SJSA1 (cell line): ENCODE results near the gene ALKBH7. TPM values are rescaled to one million over a fixed set of nuclear protein-coding genes. Genes with fewer than 3 reads are reported as not detected.
"Not testable (repeated sequence)": the region's sequence is repeated elsewhere in the genome, so short reads cannot be mapped to it uniquely, and the experiment has no call there.

Source experiments
- DNase-seq, 2 experiments: peaks; one replicate each; pipeline ENCODE4 v3.0.0-alpha.2; 2015 to 2020; ENCODE audit warnings: low spot score in 2 of 2, low read depth in 1 of 2
- H3K27ac ChIP-seq: fragments of 250-450 bp; sonication (Bioruptor Pico); 2 replicates; pipeline ENCODE4 v1.5.1; 2020; ENCODE audit warnings: mild to moderate bottlenecking, moderate library complexity
- H3K27me3 ChIP-seq: fragments of 250-450 bp; sonication (Bioruptor Pico); replicated peaks from 2 replicates; pipeline ENCODE4 v1.5.1; 2020; ENCODE audit warnings: mild to moderate bottlenecking, moderate library complexity
- H3K36me3 ChIP-seq: fragments of 250-450 bp; sonication (Bioruptor Pico); 2 replicates; pipeline ENCODE4 v1.5.1; 2020; ENCODE audit warnings: mild to moderate bottlenecking
- H3K4me1 ChIP-seq: fragments of 250-450 bp; sonication (Bioruptor Pico); replicated peaks from 2 replicates; pipeline ENCODE4 v1.6.1; 2021; ENCODE audit warnings: mild to moderate bottlenecking
- H3K4me3 ChIP-seq: fragments of 250-450 bp; sonication (Bioruptor Pico); 2 replicates; pipeline ENCODE4 v1.5.1; 2020; ENCODE audit warnings: mild to moderate bottlenecking
- H3K9me3 ChIP-seq: fragments of 250-450 bp; sonication (Bioruptor Pico); replicated peaks from 2 replicates; pipeline ENCODE4 v1.5.1; 2020; ENCODE audit warnings: mild to moderate bottlenecking
- total RNA-seq: library from RNA; depleted of rRNA; stranded (reverse); fragments of >200 nt; shearing (Covaris generic); gene quantifications from 2 replicates; pipeline ENCODE4 v1.2.3, GENCODE V29; 2014

The ALKBH7 gene
- total RNA-seq, 1 experiment from 2014 or later, result 24.0 TPM

DNA sequence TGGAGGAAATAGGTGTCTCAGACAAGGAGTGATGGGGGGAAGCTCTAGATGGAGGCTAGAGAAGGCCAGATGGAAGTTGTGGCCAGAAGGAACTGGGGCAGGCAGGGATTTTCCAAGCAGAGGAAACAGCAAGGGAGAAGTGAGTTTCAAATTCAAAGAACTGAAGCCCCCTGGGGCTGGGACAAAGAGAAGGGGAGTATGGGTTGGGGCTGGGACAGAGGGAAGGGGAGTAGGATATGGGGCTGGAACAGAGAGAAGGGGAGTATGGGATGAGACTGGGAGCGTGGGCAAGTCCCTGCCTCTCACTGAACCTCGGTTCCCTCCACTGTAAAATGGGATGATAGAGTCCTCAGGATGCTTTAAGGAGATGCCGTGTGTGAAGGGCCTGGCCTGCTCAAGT is 22.2 kb downstream of the ALKBH7 start:
- H3K27me3 ChIP-seq, result no peaks in the 10 kb centered on the region
- H3K9me3 ChIP-seq, result no peaks in the 10 kb centered on the region
- H3K4me3 ChIP-seq, result no peak overlapping the region
- DNase-seq, result no peak
- H3K27ac ChIP-seq, result no peak overlapping the region
- peaks cover 26% of the 10 kb centered on the region for H3K36me3 ChIP-seq
- H3K4me1 ChIP-seq, result peaks cover 14% of the 10 kb centered on the region

DNA sequence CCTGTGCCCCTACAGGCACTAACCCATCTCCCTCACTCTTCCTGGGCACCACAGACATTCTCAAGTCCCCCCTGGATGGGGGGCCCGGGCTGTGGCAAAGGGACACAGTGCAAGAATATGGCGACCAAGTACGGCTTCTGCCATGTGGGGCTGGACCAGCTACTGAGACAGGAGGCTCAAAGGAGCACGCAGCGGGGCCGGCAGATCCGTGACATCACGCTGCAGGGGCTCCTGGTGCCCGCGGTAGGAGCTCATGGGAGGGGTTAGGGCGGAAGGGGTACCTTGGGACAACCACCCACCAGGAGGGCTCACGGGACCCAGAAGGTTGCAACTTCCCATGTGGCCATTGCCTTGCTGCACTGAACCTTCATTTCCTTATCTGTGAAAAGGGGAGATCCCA is 23.7 kb downstream of the ALKBH7 start:
- Histone ChIP-seq H3K27ac (no peak overlapping the region), H3K27me3 (no peaks in the 10 kb centered on the region), H3K4me3 (no peak overlapping the region), H3K4me1 (peaks cover 14% of the 10 kb centered on the region), H3K9me3 (no peaks in the 10 kb centered on the region), H3K36me3 (peaks cover 14% of the 10 kb centered on the region; the same call in 1 of the 2 replicates)
- no peak for DNase-seq

DNA sequence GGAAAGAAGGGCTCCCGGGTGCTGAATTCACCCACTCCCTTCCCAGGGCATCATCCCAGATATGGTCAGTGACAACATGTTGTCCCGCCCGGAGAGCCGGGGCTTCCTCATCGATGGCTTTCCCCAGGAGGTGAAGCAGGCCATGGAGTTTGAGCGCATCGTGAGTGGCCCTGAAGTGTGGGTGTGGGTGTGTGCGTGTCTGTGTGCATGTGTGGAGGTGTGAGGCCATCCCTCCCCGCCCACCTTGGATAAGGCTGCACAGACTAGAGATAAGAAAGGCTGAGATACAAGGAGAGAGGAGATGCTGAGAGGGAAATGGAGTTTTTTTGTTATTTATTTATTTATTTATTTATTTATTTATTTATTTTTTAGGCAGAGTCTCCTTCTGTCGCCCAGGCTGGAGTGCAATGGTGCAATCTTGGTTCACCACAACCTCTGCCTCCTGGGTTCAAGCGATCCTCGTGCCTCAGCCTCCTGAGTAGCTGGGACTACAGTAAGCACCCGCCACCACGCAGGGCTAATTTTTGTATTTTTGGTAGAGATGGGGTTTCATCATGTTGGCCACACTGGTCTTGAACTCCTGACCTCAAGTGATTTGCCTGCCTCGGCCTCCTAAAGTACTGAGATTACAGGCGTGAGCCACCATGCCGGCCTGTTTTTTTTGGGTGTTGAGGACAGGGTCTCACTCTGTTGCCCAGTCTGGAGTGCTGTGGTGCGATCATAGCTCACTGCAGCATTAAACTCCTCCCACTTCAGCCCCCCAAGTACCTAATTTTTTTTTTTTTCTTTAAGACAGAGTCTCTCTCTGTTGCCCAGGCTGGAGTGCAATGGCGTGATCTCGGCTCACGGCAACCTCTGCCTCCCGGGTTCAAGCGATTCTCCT is 27.7 kb downstream of the ALKBH7 start:
- H3K27ac ChIP-seq, H3K4me3 ChIP-seq, H3K27me3 ChIP-seq, DNase-seq, H3K9me3 ChIP-seq, H3K4me1 ChIP-seq, H3K36me3 ChIP-seq: not testable (repeated sequence)

DNA sequence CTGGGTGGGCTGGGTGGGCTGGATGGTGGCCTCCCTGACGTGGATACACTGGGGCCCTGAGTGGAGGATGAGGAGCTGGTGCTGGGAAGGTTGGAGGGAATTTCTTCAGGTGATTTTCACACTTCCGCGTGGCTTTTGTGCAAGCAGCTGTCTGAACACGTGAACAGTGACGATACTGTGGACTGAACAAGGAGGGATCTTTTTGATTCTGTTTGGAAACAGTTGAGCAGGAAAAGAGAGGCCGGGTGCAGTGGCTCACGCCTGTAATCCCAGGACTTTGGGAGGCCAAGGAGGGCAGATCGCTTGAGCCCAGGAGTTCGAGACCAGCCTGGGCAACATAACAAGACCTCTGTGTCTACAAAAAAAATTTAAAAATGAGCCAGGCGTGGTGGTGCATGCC is 29.5 kb downstream of the ALKBH7 start:
- H3K27ac ChIP-seq, result no peak overlapping the region
- no peaks in the 10 kb centered on the region for H3K36me3 ChIP-seq
- H3K4me3 ChIP-seq, result no peak overlapping the region
- no peaks in the 10 kb centered on the region for H3K4me1 ChIP-seq
- no peaks in the 10 kb centered on the region for H3K27me3 ChIP-seq
- no peaks in the 10 kb centered on the region for H3K9me3 ChIP-seq
- DNase-seq, result no peak

DNA sequence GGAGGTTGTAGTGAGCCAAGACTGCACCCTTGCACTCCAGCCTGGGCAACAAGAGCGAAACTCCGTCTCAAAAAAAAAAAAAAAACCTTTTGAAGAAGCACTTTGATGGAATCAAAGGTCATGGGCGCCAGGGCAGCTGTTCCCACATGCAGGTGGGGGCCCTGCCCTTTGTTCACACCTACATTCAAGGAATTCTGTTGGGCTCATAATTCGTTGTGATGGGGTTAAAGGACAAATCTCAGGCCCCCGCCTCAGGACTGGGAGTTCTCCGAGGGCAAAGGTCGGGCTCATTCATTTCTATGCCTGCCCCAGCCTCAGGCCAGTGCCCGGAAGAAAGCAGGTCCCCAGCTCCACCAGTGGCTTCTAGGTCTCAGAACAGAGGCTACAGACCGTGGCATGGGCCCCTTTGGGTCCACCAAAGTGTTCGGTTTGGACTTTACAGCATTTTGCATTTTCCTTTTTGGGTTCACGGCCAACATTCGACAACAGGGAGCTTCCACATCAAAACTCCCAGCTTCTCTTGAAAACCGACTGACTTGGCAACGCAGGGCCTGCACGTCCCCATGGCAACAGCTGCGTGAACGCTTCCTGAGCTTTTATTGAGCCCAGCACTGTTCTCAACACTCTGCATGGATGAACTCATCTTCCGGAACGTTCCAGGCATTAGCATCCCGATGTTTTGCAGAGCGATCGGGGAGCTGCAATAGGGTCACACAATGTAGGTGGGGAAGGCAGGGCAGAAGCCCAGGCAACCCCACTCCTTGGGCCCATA is 30.4 kb downstream of the ALKBH7 start:
- H3K36me3 ChIP-seq, result no peaks in the 10 kb centered on the region
- H3K4me3 ChIP-seq, result no peak overlapping the region
- DNase-seq, result no peak
- no peaks in the 10 kb centered on the region for H3K27me3 ChIP-seq
- no peaks in the 10 kb centered on the region for H3K4me1 ChIP-seq
- no peaks in the 10 kb centered on the region for H3K9me3 ChIP-seq
- H3K27ac ChIP-seq, result no peak overlapping the region

DNA sequence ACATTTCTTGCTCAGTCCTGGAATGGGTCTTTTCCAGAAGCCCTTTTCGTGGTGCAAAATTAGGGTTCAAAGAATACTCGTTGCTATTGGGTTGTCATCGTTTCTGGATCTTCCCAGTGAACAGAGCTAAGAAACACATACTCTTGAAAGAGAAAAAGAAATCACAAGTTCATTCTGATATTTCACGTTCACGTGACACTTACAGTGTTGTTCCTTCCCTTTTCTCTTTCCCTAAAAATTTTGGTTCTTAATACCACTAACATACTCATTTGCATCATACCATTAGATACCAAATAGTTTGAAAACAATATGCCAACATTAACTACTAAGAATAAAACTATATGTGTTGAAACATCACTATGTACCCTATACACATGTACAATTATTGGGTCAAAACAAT is 33.8 kb downstream of the ALKBH7 start:
- H3K9me3 ChIP-seq, result no peaks in the 10 kb centered on the region
- H3K4me3 ChIP-seq, result no peak overlapping the region
- no peak for DNase-seq
- H3K27ac ChIP-seq, result no peak overlapping the region
- no peaks in the 10 kb centered on the region for H3K4me1 ChIP-seq
- H3K27me3 ChIP-seq, result no peaks in the 10 kb centered on the region
- H3K36me3 ChIP-seq, result no peaks in the 10 kb centered on the region

DNA sequence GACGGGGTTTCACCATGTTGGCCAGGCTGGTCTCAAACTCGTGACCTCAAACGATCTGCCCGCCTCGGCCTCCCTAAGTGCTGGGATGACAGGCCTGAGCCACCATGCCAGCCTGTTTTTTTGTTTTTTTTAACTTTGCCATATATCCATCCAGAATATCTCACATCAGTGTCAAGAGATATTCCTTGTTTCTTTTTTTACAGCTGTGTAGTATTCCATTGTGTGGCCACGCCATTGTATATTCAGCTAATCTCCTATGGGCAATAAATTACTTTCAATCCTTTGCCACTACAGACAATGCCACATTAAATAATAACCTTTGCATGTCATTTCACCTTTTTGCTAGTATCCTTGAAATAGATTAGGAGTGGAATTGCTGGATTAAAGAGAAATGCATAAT is 36.8 kb downstream of the ALKBH7 start:
- no peaks in the 10 kb centered on the region for H3K9me3 ChIP-seq
- no peak for DNase-seq
- H3K36me3 ChIP-seq, result peaks cover 16% of the 10 kb centered on the region
- H3K27ac ChIP-seq, result no peak overlapping the region
- no peaks in the 10 kb centered on the region for H3K4me1 ChIP-seq
- H3K27me3 ChIP-seq, result no peaks in the 10 kb centered on the region
- H3K4me3 ChIP-seq, result no peak overlapping the region

DNA sequence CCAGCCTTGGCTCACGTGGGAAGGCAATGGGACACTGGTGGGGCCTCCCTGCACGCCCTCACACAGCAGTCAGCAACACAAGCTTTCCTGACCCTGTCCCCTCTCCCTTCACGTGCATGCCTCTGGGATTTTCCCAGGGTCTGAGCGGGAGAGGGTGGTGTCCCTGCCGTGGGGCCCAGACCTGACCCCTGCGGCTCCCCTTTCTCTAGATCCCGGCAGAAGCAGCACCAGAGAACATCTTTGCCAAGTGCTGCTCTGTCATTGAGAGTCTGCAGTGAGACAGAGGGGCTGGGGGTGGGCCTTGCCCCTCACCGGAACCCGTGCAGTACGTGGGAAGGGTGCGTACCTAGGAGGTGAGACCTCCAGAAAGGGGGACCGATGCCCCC is 39.5 kb downstream of the ALKBH7 start:
- DNase-seq, result no peak
- no peak overlapping the region for H3K4me3 ChIP-seq
- no peaks in the 10 kb centered on the region for H3K9me3 ChIP-seq
- no peaks in the 10 kb centered on the region for H3K27me3 ChIP-seq
- H3K36me3 ChIP-seq, result peaks cover 42% of the 10 kb centered on the region
- H3K27ac ChIP-seq, result no peak overlapping the region
- no peaks in the 10 kb centered on the region for H3K4me1 ChIP-seq

DNA sequence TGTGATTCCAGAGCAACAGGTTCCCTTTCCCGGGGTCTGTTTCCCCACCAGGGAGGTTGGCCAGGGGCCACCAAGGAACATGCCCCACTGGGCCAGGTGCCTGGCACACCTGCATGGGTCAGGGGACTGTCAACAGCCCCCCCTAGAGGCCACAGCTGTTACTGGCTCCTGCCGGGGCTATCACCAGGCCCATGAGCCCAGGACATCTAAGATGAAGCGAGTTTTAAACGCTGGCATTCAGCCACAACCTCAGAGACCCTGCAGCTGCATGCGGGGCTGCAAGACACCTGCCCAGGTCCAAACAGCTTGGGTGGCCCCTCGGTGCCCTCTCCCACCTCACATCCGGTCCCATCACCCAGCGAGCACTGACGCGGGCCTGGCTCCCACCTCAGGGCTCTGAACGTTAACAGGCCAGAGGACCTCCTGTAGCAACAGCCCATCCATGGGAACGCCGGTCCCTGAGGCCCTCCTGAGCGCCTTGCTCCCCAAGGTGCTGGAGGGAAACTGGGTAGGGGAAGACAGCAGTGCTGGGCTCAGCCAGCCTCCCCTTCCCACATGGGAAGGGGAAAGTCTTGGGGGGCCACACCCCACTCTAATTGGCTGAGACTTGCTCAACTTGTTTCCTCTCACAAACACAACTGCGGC is 40.0 kb downstream of the ALKBH7 start:
- Histone ChIP-seq H3K4me1 (no peaks in the 10 kb centered on the region), H3K4me3 (no peak overlapping the region), H3K27ac (no peak overlapping the region), H3K36me3 (peaks cover 47% of the 10 kb centered on the region), H3K9me3 (no peaks in the 10 kb centered on the region), H3K27me3 (no peaks in the 10 kb centered on the region)
- no peak for DNase-seq

DNA sequence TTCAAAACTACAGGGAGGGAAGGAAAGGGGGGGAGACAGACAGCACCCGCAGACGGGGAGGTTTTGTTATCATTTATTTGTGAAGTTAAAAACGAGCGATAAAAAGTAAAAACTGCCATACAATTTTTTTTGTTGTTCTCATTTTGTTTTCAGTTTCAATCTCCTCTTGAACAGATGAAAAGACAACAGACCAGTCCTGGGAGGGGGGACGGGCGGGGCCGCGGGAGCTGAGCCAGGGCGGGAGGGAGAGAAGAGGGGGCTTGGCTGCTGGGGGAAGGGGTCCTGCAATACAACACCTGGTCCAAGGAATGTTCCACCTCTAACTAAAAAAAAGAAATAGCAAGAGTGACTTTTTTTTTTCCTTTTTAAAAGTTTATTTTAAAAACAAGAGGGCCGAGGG is 40.7 kb downstream of the ALKBH7 start:
- no peak overlapping the region for H3K4me3 ChIP-seq
- H3K27me3 ChIP-seq, result no peaks in the 10 kb centered on the region
- no peak overlapping the region for H3K27ac ChIP-seq
- H3K36me3 ChIP-seq, result peaks cover 55% of the 10 kb centered on the region
- H3K9me3 ChIP-seq, result no peaks in the 10 kb centered on the region
- no peaks in the 10 kb centered on the region for H3K4me1 ChIP-seq
- DNase-seq, result no peak

DNA sequence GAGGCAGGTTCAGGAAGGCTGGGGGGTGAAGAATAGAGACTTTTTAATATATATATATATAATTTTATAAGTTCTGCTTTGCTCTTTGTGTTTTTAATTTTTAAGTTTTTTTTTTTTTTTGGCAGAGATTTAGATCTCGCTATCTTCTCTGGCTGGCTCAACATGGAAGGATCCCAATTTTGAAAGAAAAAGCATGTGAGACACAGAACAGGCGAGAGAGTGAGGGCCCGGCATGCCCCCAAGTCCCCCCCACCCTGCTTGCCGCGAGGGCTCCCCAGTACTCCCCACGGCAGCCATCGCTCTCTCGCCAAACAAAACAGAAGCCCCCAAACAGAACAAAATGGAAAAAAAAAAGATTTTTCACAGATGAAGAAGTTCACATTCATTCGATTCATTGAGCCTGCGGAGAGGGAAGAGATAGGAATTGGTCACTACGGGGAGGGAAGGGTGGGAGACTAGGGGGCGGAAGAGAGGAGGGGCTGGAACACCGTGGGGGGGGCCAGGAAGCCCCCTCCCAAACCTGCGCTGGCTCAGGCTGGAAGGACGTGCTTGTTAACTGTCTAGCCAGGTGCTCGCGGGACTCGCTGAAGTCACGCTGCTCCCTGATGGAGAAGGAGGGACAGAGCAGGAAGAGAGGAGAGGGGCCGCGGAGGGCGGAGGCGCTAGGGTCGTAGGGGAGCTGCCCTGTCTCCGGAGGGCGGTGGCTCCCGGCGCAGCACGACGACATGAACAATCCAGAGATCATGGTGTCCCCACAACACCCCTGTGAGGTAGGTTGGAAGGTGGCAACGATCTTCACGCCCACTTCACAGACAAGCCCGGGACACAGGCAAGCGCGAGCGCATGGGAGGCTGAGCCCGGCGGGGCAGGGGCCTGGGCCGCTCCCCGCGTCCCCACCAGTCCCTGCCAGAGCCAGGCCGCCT is 41.4 kb downstream of the ALKBH7 start:
- Histone ChIP-seq H3K4me3 (no peak overlapping the region), H3K36me3 (peaks cover 61% of the 10 kb centered on the region), H3K27ac (no peak overlapping the region), H3K9me3 (no peaks in the 10 kb centered on the region), H3K27me3 (no peaks in the 10 kb centered on the region), H3K4me1 (no peaks in the 10 kb centered on the region)
- DNase-seq, result no peak

DNA sequence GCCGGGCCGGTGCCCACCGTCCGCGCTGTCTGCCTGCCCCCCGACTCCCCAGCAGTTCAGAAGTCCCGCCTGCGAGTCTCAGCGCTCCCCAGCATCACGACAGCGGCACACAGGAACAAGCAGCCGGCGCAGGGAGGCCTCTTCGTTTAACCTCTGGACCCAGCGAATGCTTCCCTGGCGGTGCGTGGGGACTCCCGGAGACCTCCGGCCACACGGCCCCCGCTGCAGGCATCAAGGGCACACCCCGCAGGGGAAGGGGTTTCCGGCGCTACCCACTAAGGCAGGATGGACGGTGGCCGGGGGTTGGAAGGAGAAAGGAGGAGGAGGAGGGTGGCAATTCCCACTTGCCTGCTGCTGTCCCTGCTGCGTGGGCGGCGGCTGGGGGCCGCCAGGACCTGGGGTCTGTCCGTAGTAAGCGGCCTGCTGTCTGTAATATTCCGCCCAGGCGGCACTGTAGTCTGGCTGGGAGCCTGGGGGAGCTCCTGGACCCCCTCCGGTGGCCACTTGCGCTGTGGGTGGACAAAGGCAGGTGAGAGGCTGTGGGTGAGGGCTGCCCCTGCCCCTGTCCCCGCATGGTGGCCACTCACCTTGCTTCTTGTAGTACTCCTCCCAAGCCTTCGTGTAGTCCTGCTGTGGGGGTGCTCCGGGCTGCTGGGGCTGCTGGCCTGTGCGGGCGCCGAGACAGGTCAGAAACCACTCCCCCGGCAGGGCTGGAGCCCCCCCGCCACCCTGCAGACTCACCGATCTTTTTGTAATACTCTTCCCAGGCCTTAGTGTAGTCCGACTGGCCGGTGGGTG is 42.4 kb downstream of the ALKBH7 start:
- no peaks in the 10 kb centered on the region for H3K4me1 ChIP-seq
- no peak overlapping the region for H3K4me3 ChIP-seq
- H3K27ac ChIP-seq, result no peak overlapping the region
- H3K36me3 ChIP-seq, result peaks cover 72% of the 10 kb centered on the region
- no peaks in the 10 kb centered on the region for H3K9me3 ChIP-seq
- no peak for DNase-seq
- H3K27me3 ChIP-seq, result no peaks in the 10 kb centered on the region
